Immature natural killer cell (primary cell): ENCODE measurements around the gene ZFYVE28. TPM values are rescaled to one million over a fixed set of nuclear protein-coding genes. Genes with fewer than 3 reads are reported as not detected.

Experiments used
- DNase-seq, 3 donors: peaks; one replicate each; pipeline ENCODE4 v3.0.0; 2022; ENCODE audit warnings: mixed read lengths in 1 of 3
- H3K27ac Mint-ChIP-seq, 6 donors: one replicate each; pipeline ENCODE4 v1.8.0; 2020; ENCODE audit warnings: mixed read lengths in 6 of 6, mild to moderate bottlenecking in 5 of 6, inconsistent platforms in 4 of 6, moderate library complexity in 3 of 6
- H3K27me3 Mint-ChIP-seq, 3 donors: one replicate each; pipeline ENCODE4 v1.8.0; 2020 to 2021; ENCODE audit warnings: low read depth in 3 of 3, mild to moderate bottlenecking in 3 of 3, mixed read lengths in 3 of 3, moderate library complexity in 3 of 3, inconsistent platforms in 1 of 3
- H3K36me3 Mint-ChIP-seq, 3 donors: one replicate each; pipeline ENCODE4 v1.8.0; 2020; ENCODE audit warnings: mixed read lengths in 3 of 3, inconsistent platforms in 2 of 3, mild to moderate bottlenecking in 2 of 3
- H3K4me1 Mint-ChIP-seq, 2 donors: one replicate each; pipeline ENCODE4 v1.8.0; 2020; ENCODE audit warnings: inconsistent platforms in 2 of 2, mild to moderate bottlenecking in 2 of 2, mixed read lengths in 2 of 2, moderate library complexity in 1 of 2
- H3K4me3 Mint-ChIP-seq, 5 donors: one replicate each; pipeline ENCODE4 v1.8.0; 2020; ENCODE audit warnings: mild to moderate bottlenecking in 5 of 5, mixed read lengths in 5 of 5, inconsistent platforms in 3 of 5, moderate library complexity in 3 of 5
- H3K9me3 Mint-ChIP-seq, 6 donors: one replicate each; pipeline ENCODE4 v1.8.0; 2020; ENCODE audit warnings: mild to moderate bottlenecking in 6 of 6, mixed read lengths in 6 of 6, inconsistent platforms in 4 of 6, moderate library complexity in 3 of 6
- polyA plus RNA-seq, 3 donors: library from polyadenylated mRNA; unstranded; fragments of 300-500 nt; fragmentation: Illumina TruSeq; gene quantifications; one replicate each; pipeline ENCODE4 v1.2.3, GENCODE V29; 2021

The ZFYVE28 gene
- polyA plus RNA-seq, 3 donors from 2014 or later, result 11.9 to 17.5 (median 14.4) TPM

DNA sequence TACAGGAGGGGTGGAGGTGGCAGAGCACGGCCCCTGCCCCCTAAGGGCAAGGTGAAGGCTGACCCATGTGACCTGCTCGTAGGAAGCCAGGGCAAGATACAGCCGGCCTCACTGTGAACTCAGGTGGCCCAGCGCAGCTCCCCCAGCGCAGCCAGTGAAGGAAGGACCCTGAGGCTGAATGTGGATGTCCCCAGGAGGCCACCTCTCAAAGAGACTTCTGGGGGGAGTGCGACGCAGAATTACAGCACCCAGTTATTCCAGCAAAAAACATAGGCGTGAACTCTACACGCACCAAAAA lies 52.6 kb downstream of the ZFYVE28 start:
- Mint-ChIP-seq H3K36me3 (peaks cover 0 to 10% (median 9%) of the 10 kb centered on the region in 3 donors), H3K27me3 (peaks cover 0 to 4% (median 4%) of the 10 kb centered on the region in 3 donors), H3K4me1 (peaks cover 16 to 18% of the 10 kb centered on the region in 2 donors), H3K27ac (peak overlapping the region in 2 of 6 donors; percentile 20 to 65), H3K9me3 (peaks cover 0 to 1% (median 0%) of the 10 kb centered on the region in 6 donors), H3K4me3 (peak overlapping the region in 2 of 5 donors; percentile 21 to 41)
- no peak for DNase-seq

- Mint-ChIP-seq H3K4me1 (peaks cover 20 to 22% of the 10 kb centered on the region in 2 donors), H3K27ac (peak overlapping the region in 2 of 6 donors; percentile 20 to 67), H3K27me3 (peaks cover 0 to 4% (median 4%) of the 10 kb centered on the region in 3 donors), H3K9me3 (peaks cover 0 to 1% (median 0%) of the 10 kb centered on the region in 6 donors), H3K36me3 (peaks cover 0 to 8% (median 7%) of the 10 kb centered on the region in 3 donors), H3K4me3 (peak overlapping the region in 3 of 5 donors; percentile 43 to 83 (median 68))
- DNase-seq, result no peak
Measured at GRCh38 chr4:2365054-2365912, 53.2 kb downstream of the ZFYVE28 start.

DNA sequence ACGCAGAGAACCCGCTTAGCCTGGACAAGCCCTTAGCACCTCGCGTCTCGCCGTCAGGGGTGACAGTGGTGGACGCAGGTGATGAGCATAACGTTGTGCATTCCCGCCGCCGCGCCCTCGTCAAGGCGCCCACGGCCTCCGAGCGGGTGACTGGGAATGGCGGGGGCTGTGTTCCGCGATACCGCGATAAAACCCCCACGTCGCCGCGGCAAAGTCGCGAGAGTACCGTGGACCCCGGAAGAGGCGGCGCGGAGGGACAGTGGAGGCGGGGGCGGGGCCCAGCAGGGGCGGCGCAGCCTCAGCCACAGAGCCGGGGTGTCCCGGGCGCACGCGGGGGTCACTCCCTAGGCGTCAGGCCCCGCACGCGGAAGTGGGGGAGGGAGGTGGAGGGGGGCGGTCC lies 53.8 kb downstream of the ZFYVE28 start:
- peak; percentile 63 to 85 (median 83) for DNase-seq
- peak overlapping the region; percentile 31 to 94 (median 78) for H3K27ac Mint-ChIP-seq
- H3K9me3 Mint-ChIP-seq, result peaks cover 0 to 1% (median 0%) of the 10 kb centered on the region in 6 donors
- peak overlapping the region; percentile 48 to 83 (median 76) for H3K4me3 Mint-ChIP-seq
- H3K4me1 Mint-ChIP-seq, result peaks cover 22 to 24% of the 10 kb centered on the region in 2 donors
- peaks cover 0 to 8% (median 7%) of the 10 kb centered on the region in 3 donors for H3K36me3 Mint-ChIP-seq
- H3K27me3 Mint-ChIP-seq, result peaks cover 0 to 4% (median 4%) of the 10 kb centered on the region in 3 donors

- peak overlapping the region; percentile 55 to 94 (median 78) for H3K27ac Mint-ChIP-seq
- peaks cover 0 to 4% (median 4%) of the 10 kb centered on the region in 3 donors for H3K27me3 Mint-ChIP-seq
- no peak for DNase-seq
- peak overlapping the region; percentile 51 to 83 (median 76) for H3K4me3 Mint-ChIP-seq
- H3K36me3 Mint-ChIP-seq, result peaks cover 0 to 4% (median 3%) of the 10 kb centered on the region in 3 donors
- H3K4me1 Mint-ChIP-seq, result peaks cover 22 to 24% of the 10 kb centered on the region in 2 donors
- H3K9me3 Mint-ChIP-seq, result peaks cover 0 to 1% (median 0%) of the 10 kb centered on the region in 6 donors
Measured at GRCh38 chr4:2363951-2364653, 54.3 kb downstream of the ZFYVE28 start.

- peaks cover 0 to under 1% (median 0%) of the 10 kb centered on the region in 6 donors for H3K9me3 Mint-ChIP-seq
- H3K4me1 Mint-ChIP-seq, result peaks cover 22 to 24% of the 10 kb centered on the region in 2 donors
- H3K4me3 Mint-ChIP-seq, result peak overlapping the region in 3 of 5 donors; percentile 17 to 72 (median 51)
- DNase-seq, result no peak
- H3K27me3 Mint-ChIP-seq, result peaks cover 0 to 4% (median 4%) of the 10 kb centered on the region in 3 donors
- H3K27ac Mint-ChIP-seq, result peak overlapping the region in 4 of 6 donors; percentile 61 to 94 (median 76)
- no peaks in the 10 kb centered on the region for H3K36me3 Mint-ChIP-seq
Measured at GRCh38 chr4:2363056-2363721, 55.3 kb downstream of the ZFYVE28 start.

GRCh38 chr4:2362266-2363055 lies 56.0 kb downstream of the ZFYVE28 start:
- Mint-ChIP-seq H3K4me1 (peaks cover 23 to 24% of the 10 kb centered on the region in 2 donors), H3K27me3 (peaks cover 0 to 7% (median 4%) of the 10 kb centered on the region in 3 donors), H3K4me3 (peak overlapping the region in 1 of 5 donors; percentile 15), H3K9me3 (no peaks in the 10 kb centered on the region), H3K27ac (peak overlapping the region in 3 of 6 donors; percentile 66 to 94 (median 76)), H3K36me3 (no peaks in the 10 kb centered on the region)
- no peak for DNase-seq

GRCh38 chr4:2361366-2362265 lies 56.8 kb downstream of the ZFYVE28 start:
- Mint-ChIP-seq H3K4me3 (peak overlapping the region in 1 of 5 donors; percentile 18), H3K9me3 (no peaks in the 10 kb centered on the region), H3K27me3 (peaks cover 0 to 7% (median 4%) of the 10 kb centered on the region in 3 donors), H3K36me3 (no peaks in the 10 kb centered on the region), H3K27ac (peak overlapping the region; percentile 29 to 81 (median 71)), H3K4me1 (peaks cover 22 to 24% of the 10 kb centered on the region in 2 donors)
- no peak for DNase-seq

GRCh38 chr4:2360396-2360730 lies 58.1 kb downstream of the ZFYVE28 start:
- Mint-ChIP-seq H3K27ac (peak overlapping the region in 3 of 6 donors; percentile 37 to 66 (median 60)), H3K27me3 (peaks cover 0 to 7% (median 4%) of the 10 kb centered on the region in 3 donors), H3K9me3 (no peaks in the 10 kb centered on the region), H3K4me1 (peaks cover 28 to 30% of the 10 kb centered on the region in 2 donors), H3K36me3 (no peaks in the 10 kb centered on the region), H3K4me3 (no peak overlapping the region)
- no peak for DNase-seq

DNA sequence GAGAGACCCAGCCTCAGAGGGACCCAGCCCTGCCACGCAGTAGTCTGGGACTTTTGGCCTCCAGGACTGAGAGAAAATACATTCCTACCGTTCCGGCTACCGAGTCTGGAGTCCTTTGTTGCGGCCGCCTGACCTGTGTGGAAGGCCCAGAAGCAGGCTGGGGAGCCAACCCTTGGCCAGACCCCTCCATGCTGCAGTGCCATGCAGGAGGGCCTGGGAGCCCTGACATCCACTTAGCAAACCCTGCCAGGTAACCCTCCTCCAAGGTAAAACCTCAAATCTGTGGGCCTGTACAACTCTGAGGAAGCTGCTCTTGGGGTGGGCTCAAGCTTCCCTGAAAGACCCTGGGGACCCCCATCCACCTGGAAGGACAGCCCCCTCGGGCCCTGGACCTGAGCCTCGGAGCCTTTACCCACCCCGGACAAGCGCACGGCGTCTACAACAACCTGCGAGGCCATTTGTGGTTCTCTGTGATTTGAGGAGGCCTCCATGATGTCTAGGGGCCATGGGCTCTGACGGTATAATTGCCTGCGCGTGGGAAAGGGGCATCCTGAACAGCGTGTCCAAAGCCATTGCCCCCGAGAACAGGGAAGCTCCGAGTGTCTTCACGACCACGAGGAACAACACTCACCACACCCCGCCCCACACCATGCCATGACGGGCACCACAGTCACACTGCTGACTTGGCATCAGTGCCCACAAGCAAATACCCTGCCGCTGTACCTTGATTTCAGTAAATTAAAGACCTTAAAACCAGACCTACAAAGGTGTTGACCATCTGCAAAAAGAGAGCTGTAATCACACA lies 58.7 kb downstream of the ZFYVE28 start:
- DNase-seq, result no peak
- Mint-ChIP-seq H3K4me3 (no peak overlapping the region), H3K4me1 (peaks cover 33 to 34% of the 10 kb centered on the region in 2 donors), H3K27ac (peak overlapping the region in 3 of 6 donors; percentile 37 to 66 (median 60)), H3K9me3 (no peaks in the 10 kb centered on the region), H3K36me3 (no peaks in the 10 kb centered on the region), H3K27me3 (peaks cover 2 to 8% (median 4%) of the 10 kb centered on the region in 3 donors)

DNA sequence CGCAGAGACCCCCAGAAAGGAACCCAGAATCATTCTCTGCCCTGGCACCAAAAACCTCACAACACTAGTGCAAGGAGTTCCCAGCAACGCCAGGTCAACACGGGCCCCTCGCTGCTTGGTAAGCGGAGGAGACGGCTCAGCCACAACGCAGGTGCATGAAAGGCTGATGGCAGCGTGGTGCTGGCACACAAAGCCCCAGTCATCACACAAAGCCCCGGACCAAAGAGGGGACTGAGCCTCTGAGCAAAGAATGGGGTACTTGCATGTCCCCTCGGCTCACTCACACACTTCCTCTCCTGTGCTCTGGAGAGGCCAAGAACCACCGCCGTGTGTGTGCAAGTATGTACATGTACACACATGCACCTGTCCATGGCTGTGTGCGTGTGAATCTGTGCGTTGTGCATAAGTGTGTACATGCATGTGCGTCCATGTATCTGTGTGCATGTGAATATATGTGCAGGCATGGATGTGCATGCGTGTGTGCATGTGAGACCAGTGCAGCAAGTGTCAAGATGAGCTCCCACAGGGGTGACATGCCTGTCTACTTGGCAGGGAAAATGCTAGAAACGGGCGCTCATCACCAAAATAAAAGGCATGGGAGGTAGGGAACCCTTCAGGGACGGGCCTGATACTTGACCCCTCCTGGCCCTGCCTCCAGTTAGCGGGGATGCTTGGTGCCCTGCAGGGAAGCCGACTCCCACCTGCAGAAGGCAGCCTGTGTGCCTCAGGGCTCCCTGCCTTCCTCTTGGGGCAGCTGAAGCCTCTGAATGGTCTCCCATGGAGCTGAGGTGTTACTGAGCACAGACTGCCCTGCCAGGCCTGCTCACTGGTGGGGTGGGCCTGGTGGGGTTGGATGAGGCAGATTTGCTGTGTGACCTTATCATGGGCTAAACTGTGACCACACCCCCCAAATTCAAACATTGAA lies 60.4 kb downstream of the ZFYVE28 start:
- Mint-ChIP-seq H3K36me3 (no peaks in the 10 kb centered on the region), H3K4me3 (no peak overlapping the region), H3K9me3 (no peaks in the 10 kb centered on the region), H3K27ac (peak overlapping the region in 2 of 6 donors; percentile 16 to 71), H3K4me1 (peaks cover 33 to 41% of the 10 kb centered on the region in 2 donors), H3K27me3 (peaks cover 2 to 5% (median 4%) of the 10 kb centered on the region in 3 donors)
- DNase-seq, result no peak
